Activated CD4-positive, CD25-positive, alpha-beta regulatory T cell treated with anti-CD3 and anti-CD28 coated beads, Interleukin-2, amount 50 U/mL, for 24 hours (primary cell): ENCODE data around the gene NR2E3.
"Not testable (repeated sequence)": the region's sequence is repeated elsewhere in the genome, so short reads cannot be mapped to it uniquely, and the experiment has no call there.

Source experiments
- ATAC-seq, 2 donors: fragments of 150-1000 bp; cut with Tn5 transposase; one replicate each; pipeline ENCODE4 v1.10.0; 2021; ENCODE audit warnings: mild to moderate bottlenecking in 1 of 2, moderate library complexity in 1 of 2

Gene NR2E3

GRCh38 chr15:71817351-71817750, 7.0 kb downstream of the NR2E3 start:
- ATAC-seq, result no peak

GRCh38 chr15:71820127-71820526, 9.8 kb downstream of the NR2E3 start:
- ATAC-seq, result no peak

- no peak for ATAC-seq
Measured at GRCh38 chr15:71821547-71822129, 11.3 kb downstream of the NR2E3 start.

- ATAC-seq, result no peak
Measured at GRCh38 chr15:71822890-71823630, 12.7 kb downstream of the NR2E3 start.

- ATAC-seq, result no peak
Measured at GRCh38 chr15:71823801-71824200, 13.4 kb downstream of the NR2E3 start.

GRCh38 chr15:71825021-71825730, 14.8 kb downstream of the NR2E3 start:
- no peak for ATAC-seq

GRCh38 chr15:71826196-71826595, 15.8 kb downstream of the NR2E3 start:
- ATAC-seq, result no peak

GRCh38 chr15:71830981-71831380, 20.6 kb downstream of the NR2E3 start:
- ATAC-seq, result no peak

- ATAC-seq, result no peak
Measured at GRCh38 chr15:71841563-71841962, 31.2 kb downstream of the NR2E3 start.

- ATAC-seq, result no peak
Measured at GRCh38 chr15:71844916-71845315, 34.6 kb downstream of the NR2E3 start.

- ATAC-seq, result peak in 1 of 2 donors; percentile 24
Measured at GRCh38 chr15:71853543-71853942, 43.2 kb downstream of the NR2E3 start.

GRCh38 chr15:71858232-71858631, 47.9 kb downstream of the NR2E3 start:
- ATAC-seq, result not testable (repeated sequence)
